ENCODE results near the gene DNAJB5.
"Not testable (repeated sequence)": the region's sequence is repeated elsewhere in the genome, so short reads cannot be mapped to it uniquely, and the experiment has no call there.

DNAJB5 gene

GRCh38 chr9:35000535-35001284 is 11.2 kb downstream of the DNAJB5 start:
- no peak for DNase-seq (ENCODE audit: low read depth in 2 of 2)

- no peak for DNase-seq (ENCODE audit: low read depth in 2 of 2)
Measured at GRCh38 chr9:35001285-35001677, 11.7 kb downstream of the DNAJB5 start.

GRCh38 chr9:35001803-35002502 is 12.4 kb downstream of the DNAJB5 start:
- DNase-seq (ENCODE audit: low read depth in 2 of 2), result no peak

- no peak for DNase-seq (ENCODE audit: low read depth in 2 of 2)
Measured at GRCh38 chr9:35002623-35003022, 13.1 kb downstream of the DNAJB5 start.

- not testable (repeated sequence) for DNase-seq (ENCODE audit: low read depth in 2 of 2)
Measured at GRCh38 chr9:35004299-35004698, 14.8 kb downstream of the DNAJB5 start.

GRCh38 chr9:35010351-35010958 is 20.9 kb downstream of the DNAJB5 start:
- no peak for DNase-seq (ENCODE audit: low read depth in 2 of 2)

- no peak for DNase-seq (ENCODE audit: low read depth in 2 of 2)
Measured at GRCh38 chr9:35014517-35014916, 25.0 kb downstream of the DNAJB5 start.

- not testable (repeated sequence) for DNase-seq (ENCODE audit: low read depth in 2 of 2)
Measured at GRCh38 chr9:35023443-35023842, 33.9 kb downstream of the DNAJB5 start.

- DNase-seq (ENCODE audit: low read depth in 2 of 2), result no peak
Measured at GRCh38 chr9:35026671-35027070, 37.1 kb downstream of the DNAJB5 start.

- no peak for DNase-seq (ENCODE audit: low read depth in 2 of 2)
Measured at GRCh38 chr9:35027374-35027773, 37.8 kb downstream of the DNAJB5 start.

GRCh38 chr9:35027860-35028259 is 38.3 kb downstream of the DNAJB5 start:
- DNase-seq (ENCODE audit: low read depth in 2 of 2), result no peak

- no peak for DNase-seq (ENCODE audit: low read depth in 2 of 2)
Measured at GRCh38 chr9:35028341-35028740, 38.8 kb downstream of the DNAJB5 start.

GRCh38 chr9:35029241-35029640 is 39.7 kb downstream of the DNAJB5 start:
- DNase-seq (ENCODE audit: low read depth in 2 of 2), result no peak

GRCh38 chr9:35029852-35030251 is 40.3 kb downstream of the DNAJB5 start:
- no peak for DNase-seq (ENCODE audit: low read depth in 2 of 2)

- DNase-seq (ENCODE audit: low read depth in 2 of 2), result no peak
Measured at GRCh38 chr9:35033101-35033500, 43.6 kb downstream of the DNAJB5 start.

- no peak for DNase-seq (ENCODE audit: low read depth in 2 of 2)
Measured at GRCh38 chr9:35035851-35036701, 46.5 kb downstream of the DNAJB5 start.

GRCh38 chr9:35042081-35042604 is 52.6 kb downstream of the DNAJB5 start:
- DNase-seq (ENCODE audit: low read depth in 2 of 2), result no peak

GRCh38 chr9:35042891-35043545 is 53.5 kb downstream of the DNAJB5 start:
- DNase-seq (ENCODE audit: low read depth in 2 of 2), result no peak

GRCh38 chr9:35044071-35044470 is 54.5 kb downstream of the DNAJB5 start:
- no peak for DNase-seq (ENCODE audit: low read depth in 2 of 2)
